H9 (cell line): ENCODE results near the gene SHMT2. TPM values are rescaled to one million over a fixed set of nuclear protein-coding genes. Genes with fewer than 3 reads are reported as not detected.

Experiments used
- DNase-seq: peaks from one replicate; pipeline ENCODE4 v3.0.0-alpha.2; 2017
- H2AFZ ChIP-seq: one replicate; pipeline ENCODE4 v1.6.1; 2013; ENCODE audit warnings: mild to moderate bottlenecking, low read length, control low read depth, moderate library complexity
- H2AK5ac ChIP-seq: 2 replicates; pipeline ENCODE4 v1.6.1; 2013; ENCODE audit warnings: low read length, control low read depth, mixed read lengths; ENCODE audit not compliant: insufficient read length
- H2BK120ac ChIP-seq: one replicate; pipeline ENCODE4 v1.6.1; 2013; ENCODE audit warnings: low read depth, mild to moderate bottlenecking, low read length, control low read depth, inconsistent platforms; ENCODE audit not compliant: poor library complexity, severe bottlenecking
- H2BK12ac ChIP-seq: 2 replicates; pipeline ENCODE4 v1.6.1; 2013; ENCODE audit warnings: low read length, control low read depth, mixed read lengths, low read depth; ENCODE audit not compliant: insufficient read length
- H2BK15ac ChIP-seq: 2 replicates; pipeline ENCODE4 v1.6.1; 2013; ENCODE audit warnings: low read depth, low read length, control low read depth
- H2BK20ac ChIP-seq: one replicate; pipeline ENCODE4 v1.6.1; 2013; ENCODE audit warnings: low read depth, mild to moderate bottlenecking, low read length, control low read depth, inconsistent platforms; ENCODE audit not compliant: poor library complexity, severe bottlenecking
- H2BK5ac ChIP-seq: 2 replicates; pipeline ENCODE4 v1.6.1; 2013; ENCODE audit warnings: low read length, control low read depth, mixed read lengths; ENCODE audit not compliant: insufficient read length
- H3K14ac ChIP-seq: 2 replicates; pipeline ENCODE4 v1.6.1; 2013; ENCODE audit warnings: low read length, control low read depth; ENCODE audit not compliant: insufficient read depth
- H3K18ac ChIP-seq: 2 replicates; pipeline ENCODE4 v1.6.1; 2013; ENCODE audit warnings: low read depth, mild to moderate bottlenecking, mixed read lengths, low read length, control low read depth; ENCODE audit not compliant: insufficient read length
- H3K23ac ChIP-seq: 2 replicates; pipeline ENCODE4 v1.6.1; 2013; ENCODE audit warnings: low read length, control low read depth, mixed read lengths, low read depth; ENCODE audit not compliant: insufficient read length
- H3K23me2 ChIP-seq: 2 replicates; pipeline ENCODE4 v1.6.1; 2013; ENCODE audit warnings: low read depth, mild to moderate bottlenecking, mixed read lengths, low read length, control low read depth; ENCODE audit not compliant: insufficient read length, poor library complexity, severe bottlenecking
- H3K27ac ChIP-seq: 2 replicates; pipeline ENCODE4 v1.5.1; 2013; ENCODE audit warnings: low read length, control low read depth, mixed read lengths, low read depth; ENCODE audit not compliant: insufficient read length
- H3K27me3 ChIP-seq: 2 replicates; pipeline ENCODE4 v1.6.1; 2013; ENCODE audit warnings: low read length, control low read depth, inconsistent platforms; ENCODE audit not compliant: insufficient read depth
- H3K4ac ChIP-seq: 2 replicates; pipeline ENCODE4 v1.6.1; 2013; ENCODE audit warnings: low read depth, mild to moderate bottlenecking, control low read depth, inconsistent platforms, low read length, moderate library complexity
- H3K4me1 ChIP-seq: 2 replicates; pipeline ENCODE4 v1.6.1; 2013; ENCODE audit warnings: low read length, control low read depth, inconsistent platforms; ENCODE audit not compliant: insufficient read depth
- H3K4me2 ChIP-seq: 2 replicates; pipeline ENCODE4 v1.6.1; 2013; ENCODE audit warnings: low read length, control low read depth, mixed read lengths; ENCODE audit not compliant: insufficient read length, insufficient read depth
- H3K56ac ChIP-seq: 2 replicates; pipeline ENCODE4 v1.6.1; 2013; ENCODE audit warnings: low read depth, mild to moderate bottlenecking, mixed read lengths, low read length, control low read depth; ENCODE audit not compliant: insufficient read length
- H3K79me1 ChIP-seq: 2 replicates; pipeline ENCODE4 v1.6.1; 2013; ENCODE audit warnings: low read depth, mild to moderate bottlenecking, moderate library complexity, low read length, control low read depth, inconsistent platforms; ENCODE audit not compliant: insufficient read depth, poor library complexity, severe bottlenecking
- H3K79me2 ChIP-seq: 2 replicates; pipeline ENCODE4 v1.6.1; 2013; ENCODE audit warnings: low read length, control low read depth, inconsistent platforms; ENCODE audit not compliant: insufficient read depth
- H3K9ac ChIP-seq: 2 replicates; pipeline ENCODE4 v1.6.1; 2013; ENCODE audit warnings: low read length, control low read depth, mixed read lengths; ENCODE audit not compliant: insufficient read length; ENCODE audit errors: extremely low read depth
- H3K9me3 ChIP-seq: one replicate; pipeline ENCODE4 v1.6.1; 2013; ENCODE audit warnings: low read depth, low read length, inconsistent platforms; ENCODE audit not compliant: control insufficient read depth
- H3T11ph ChIP-seq: one replicate; pipeline ENCODE4 v1.6.1; 2013; ENCODE audit warnings: mild to moderate bottlenecking, low read length, control low read depth, inconsistent platforms
- H4K20me1 ChIP-seq: one replicate; pipeline ENCODE4 v1.6.1; 2013; ENCODE audit not compliant: control insufficient read depth, insufficient read length, insufficient read depth
- H4K5ac ChIP-seq: 2 replicates; pipeline ENCODE4 v1.6.1; 2013; ENCODE audit warnings: low read depth, mild to moderate bottlenecking, mixed read lengths, low read length, control low read depth; ENCODE audit not compliant: insufficient read length
- H4K8ac ChIP-seq: replicated peaks from 2 replicates; pipeline ENCODE4 v1.6.1; 2013; ENCODE audit warnings: low read length, control low read depth, mixed read lengths, low read depth; ENCODE audit not compliant: insufficient read length
- H4K91ac ChIP-seq: 2 replicates; pipeline ENCODE4 v1.6.1; 2013; ENCODE audit warnings: low read depth, mild to moderate bottlenecking, moderate library complexity, mixed read lengths, low read length, control low read depth; ENCODE audit not compliant: insufficient read length
- H3K27ac Mint-ChIP-seq, 3 experiments: 2 replicates in 2 of 3; 3 replicates in 1 of 3; pipeline ENCODE4 v1.8.0; 2020 to 2021; ENCODE audit warnings: mixed read lengths in 3 of 3, mild to moderate bottlenecking in 1 of 3, moderate library complexity in 1 of 3
- H3K27me3 Mint-ChIP-seq: 2 replicates; pipeline ENCODE4 v1.8.0; 2021; ENCODE audit warnings: low read depth, mild to moderate bottlenecking, moderate library complexity, mixed read lengths
- H3K36me3 Mint-ChIP-seq, 3 experiments: 2 replicates in 2 of 3; 3 replicates in 1 of 3; pipeline ENCODE4 v1.8.0; 2020 to 2021; ENCODE audit warnings: low read depth in 3 of 3, mixed read lengths in 3 of 3; ENCODE audit not compliant: insufficient read depth in 1 of 3
- H3K4me1 Mint-ChIP-seq, 2 experiments: 2 replicates each; pipeline ENCODE4 v1.8.0; 2020; ENCODE audit warnings: mixed read lengths in 2 of 2
- H3K4me3 Mint-ChIP-seq, 2 experiments: 2 replicates in 1 of 2; 3 replicates in 1 of 2; pipeline ENCODE4 v1.8.0; 2020 to 2021; ENCODE audit warnings: mild to moderate bottlenecking in 2 of 2, mixed read lengths in 2 of 2, moderate library complexity in 1 of 2
- H3K9me3 Mint-ChIP-seq, 2 experiments: 2 replicates in 1 of 2; 3 replicates in 1 of 2; pipeline ENCODE4 v1.8.0; 2020; ENCODE audit warnings: mild to moderate bottlenecking in 2 of 2, mixed read lengths in 2 of 2, moderate library complexity in 1 of 2
- CTCF ChIP-seq: fragments of 200-600 bp; sonication (generic); conservative IDR thresholded peaks from 3 replicates; pipeline ENCODE4 v1.8.0; 2021; ENCODE audit warnings: antibody characterized with exemption, mild to moderate bottlenecking
- total RNA-seq: library from RNA; stranded (reverse); gene quantifications from 2 replicates; pipeline ENCODE4 v1.2.1, GENCODE V29; 2021

Gene SHMT2
- total RNA-seq, 1 experiment from 2014 or later: 260 TPM

- Histone ChIP-seq H2BK15ac (no peak overlapping the region), H2BK12ac (no peak overlapping the region), H4K91ac (no peak overlapping the region), H2BK20ac (no peak overlapping the region), H2BK5ac (no peak overlapping the region), H2BK120ac (no peak overlapping the region), H4K5ac (no peak overlapping the region), H3K4me2 (no peak overlapping the region), H3K4me1 (no peaks in the 10 kb centered on the region), H3K14ac (no peak overlapping the region), H4K8ac (no peak overlapping the region), H2AFZ (no peak overlapping the region), H2AK5ac (no peak overlapping the region), H3K79me2 (no peaks in the 10 kb centered on the region), H3K23ac (no peak overlapping the region), H3T11ph (no peak overlapping the region), H3K27me3 (no peaks in the 10 kb centered on the region), H3K9ac (no peak overlapping the region), H3K9me3 (no peaks in the 10 kb centered on the region), H3K79me1 (no peaks in the 10 kb centered on the region), H3K27ac (no peak overlapping the region), H4K20me1 (no peaks in the 10 kb centered on the region), H3K18ac (no peak overlapping the region), H3K56ac (no peak overlapping the region), H3K4ac (no peak overlapping the region), H3K23me2 (no peaks in the 10 kb centered on the region)
- no peak for TF ChIP-seq CTCF
- DNase-seq: no peak
- Mint-ChIP-seq H3K27ac (0 out of 7 replicates have a peak overlapping the region, but pooled peaks of 1 of the 3 experiments have one; percentile 3), H3K27me3 (no peaks in the 10 kb centered on the region), H3K4me1 (peaks cover 6 to 14% of the 10 kb centered on the region in 2 experiments), H3K36me3 (peaks cover 5 to 49% (median 41%) of the 10 kb centered on the region in 3 experiments; a peak in 6 of 7 replicates), H3K4me3 (no peak overlapping the region), H3K9me3 (no peaks in the 10 kb centered on the region)
Measured at GRCh38 chr12:57266681-57267080, 37.2 kb downstream of the SHMT2 start.
